Mesendoderm (in vitro differentiated cells): ENCODE data around the gene STK33.
A peak's percentile ranks its signal among the peaks of the same experiment; 100 is the strongest.

Experiments used
- DNase-seq: peaks from one replicate; pipeline ENCODE4 v3.0.0; 2013
- H2AK5ac ChIP-seq: 2 replicates; pipeline ENCODE4 v1.6.1; 2013; ENCODE audit warnings: low read length, inconsistent platforms
- H2BK120ac ChIP-seq: 2 replicates; pipeline ENCODE4 v1.6.1; 2013; ENCODE audit warnings: low read depth, mild to moderate bottlenecking, low read length, moderate library complexity, mixed read lengths
- H2BK15ac ChIP-seq: replicated peaks from 2 replicates; pipeline ENCODE4 v1.6.1; 2013; ENCODE audit warnings: low read depth, mild to moderate bottlenecking, moderate library complexity
- H2BK5ac ChIP-seq: 2 replicates; pipeline ENCODE4 v1.6.1; 2013; ENCODE audit warnings: low read length, inconsistent platforms
- H3K18ac ChIP-seq: 2 replicates; pipeline ENCODE4 v1.6.1; 2013; ENCODE audit warnings: mild to moderate bottlenecking, low read length, mixed read lengths
- H3K23ac ChIP-seq: one replicate; pipeline ENCODE4 v1.6.1; 2013; ENCODE audit warnings: low read length
- H3K27ac ChIP-seq: 2 replicates; pipeline ENCODE4 v1.5.1; 2013; ENCODE audit warnings: low read depth, mild to moderate bottlenecking, inconsistent platforms, low read length, moderate library complexity
- H3K27me3 ChIP-seq: 2 replicates; pipeline ENCODE4 v1.6.1; 2013; ENCODE audit warnings: low read length, control low read depth, mild to moderate bottlenecking, inconsistent platforms; ENCODE audit not compliant: insufficient read depth, poor library complexity
- H3K36me3 ChIP-seq: 2 replicates; pipeline ENCODE4 v1.6.1; 2013; ENCODE audit warnings: low read length, inconsistent platforms; ENCODE audit not compliant: control insufficient read depth, insufficient read depth
- H3K4ac ChIP-seq: one replicate; pipeline ENCODE4 v1.6.1; 2013; ENCODE audit warnings: low read depth, mild to moderate bottlenecking, low read length, moderate library complexity
- H3K4me1 ChIP-seq: 2 replicates; pipeline ENCODE4 v1.6.1; 2013; ENCODE audit warnings: low read depth, low read length, inconsistent platforms; ENCODE audit not compliant: control insufficient read depth
- H3K4me2 ChIP-seq: 2 replicates; pipeline ENCODE4 v1.6.1; 2013; ENCODE audit warnings: low read length
- H3K4me3 ChIP-seq: 2 replicates; pipeline ENCODE4 v1.5.1; 2013; ENCODE audit warnings: mild to moderate bottlenecking, low read length
- H3K56ac ChIP-seq: one replicate; pipeline ENCODE4 v1.6.1; 2013; ENCODE audit warnings: low read length
- H3K79me1 ChIP-seq: 2 replicates; pipeline ENCODE4 v1.6.1; 2013; ENCODE audit warnings: low read length, inconsistent platforms
- H3K79me2 ChIP-seq: 2 replicates; pipeline ENCODE4 v1.6.1; 2013; ENCODE audit warnings: mild to moderate bottlenecking, low read length; ENCODE audit not compliant: control insufficient read depth, insufficient read depth
- H3K9ac ChIP-seq: 2 replicates; pipeline ENCODE4 v1.6.1; 2013; ENCODE audit warnings: low read length, inconsistent platforms
- H4K5ac ChIP-seq: one replicate; pipeline ENCODE4 v1.6.1; 2013; ENCODE audit warnings: low read length
- H4K8ac ChIP-seq: one replicate; pipeline ENCODE4 v1.6.1; 2013; ENCODE audit warnings: low read depth, mild to moderate bottlenecking, control low read depth, low read length, moderate library complexity
- WGBS: extraction: QIAGEN DNeasy Blood & Tissue Kit; methylation state at CpG from one replicate; pipeline ENCODE4 v1.1.7; 2013; ENCODE audit warnings: low lambda C conversion rate, missing lambda C conversion rate; ENCODE audit not compliant: insufficient coverage; ENCODE audit errors: extremely low coverage; 5-methylcytosine and 5-hydroxymethylcytosine counted together

The STK33 gene

GRCh38 chr11:8403310-8403709 is 190.7 kb downstream of the STK33 start:
- H2BK5ac ChIP-seq = no peak overlapping the region
- H4K8ac ChIP-seq = no peak overlapping the region
- H2BK15ac ChIP-seq = no peak overlapping the region
- DNase-seq = peak; percentile 4
- no peaks in the 10 kb centered on the region for H3K27me3 ChIP-seq
- H3K4me3 ChIP-seq = no peak overlapping the region
- no peak overlapping the region for H3K27ac ChIP-seq
- H3K23ac ChIP-seq = no peak overlapping the region
- no peak overlapping the region for H3K9ac ChIP-seq
- H3K36me3 ChIP-seq = no peaks in the 10 kb centered on the region
- no peak overlapping the region for H4K5ac ChIP-seq
- H3K4me2 ChIP-seq = no peak overlapping the region
- H2BK120ac ChIP-seq = no peak overlapping the region
- no peaks in the 10 kb centered on the region for H3K79me2 ChIP-seq
- H3K4ac ChIP-seq = no peak overlapping the region
- no peak overlapping the region for H2AK5ac ChIP-seq
- no peak overlapping the region for H3K56ac ChIP-seq
- WGBS = no CpG with 5 or more reads among the region's 1 CpG
- no peak overlapping the region for H3K18ac ChIP-seq
- H3K4me1 ChIP-seq = no peaks in the 10 kb centered on the region
- H3K79me1 ChIP-seq = no peaks in the 10 kb centered on the region

GRCh38 chr11:8392886-8393285 is 201.1 kb downstream of the STK33 start:
- Histone ChIP-seq H3K4ac (no peak overlapping the region), H2BK15ac (no peak overlapping the region), H3K4me1 (no peaks in the 10 kb centered on the region), H3K56ac (no peak overlapping the region), H3K36me3 (no peaks in the 10 kb centered on the region), H3K79me2 (no peaks in the 10 kb centered on the region), H4K5ac (no peak overlapping the region), H3K79me1 (no peaks in the 10 kb centered on the region), H2BK5ac (no peak overlapping the region), H2AK5ac (no peak overlapping the region), H3K18ac (no peak overlapping the region), H2BK120ac (no peak overlapping the region), H3K27me3 (no peaks in the 10 kb centered on the region), H3K4me2 (no peak overlapping the region), H3K4me3 (no peak overlapping the region), H3K23ac (no peak overlapping the region), H3K9ac (no peak overlapping the region), H4K8ac (no peak overlapping the region), H3K27ac (no peak overlapping the region)
- no peak for DNase-seq
- no CpG with 5 or more reads among the region's 3 CpGs for WGBS

- no peak overlapping the region for H2BK120ac ChIP-seq
- H3K4me1 ChIP-seq = no peaks in the 10 kb centered on the region
- no peak overlapping the region for H4K8ac ChIP-seq
- H2BK15ac ChIP-seq = no peak overlapping the region
- no peak overlapping the region for H3K18ac ChIP-seq
- H3K79me2 ChIP-seq = no peaks in the 10 kb centered on the region
- no peaks in the 10 kb centered on the region for H3K27me3 ChIP-seq
- no peak overlapping the region for H3K4me2 ChIP-seq
- H3K56ac ChIP-seq = no peak overlapping the region
- H3K79me1 ChIP-seq = no peaks in the 10 kb centered on the region
- H3K4me3 ChIP-seq = no peak overlapping the region
- H2AK5ac ChIP-seq = no peak overlapping the region
- no peaks in the 10 kb centered on the region for H3K36me3 ChIP-seq
- no peak overlapping the region for H4K5ac ChIP-seq
- H3K23ac ChIP-seq = peak overlapping the region; percentile 68
- H2BK5ac ChIP-seq = no peak overlapping the region
- DNase-seq = no peak
- WGBS = no CpG with 5 or more reads among the region's 4 CpGs
- no peak overlapping the region for H3K4ac ChIP-seq
- no peak overlapping the region for H3K9ac ChIP-seq
- no peak overlapping the region for H3K27ac ChIP-seq
These were observed 201.9 kb downstream of the STK33 start for GRCh38 chr11:8392166-8392565.

- Histone ChIP-seq H3K79me1 (no peaks in the 10 kb centered on the region), H3K23ac (no peak overlapping the region), H3K4ac (no peak overlapping the region), H2AK5ac (no peak overlapping the region), H3K27me3 (no peaks in the 10 kb centered on the region), H2BK15ac (no peak overlapping the region), H2BK120ac (no peak overlapping the region), H4K8ac (no peak overlapping the region), H3K79me2 (no peaks in the 10 kb centered on the region), H2BK5ac (no peak overlapping the region), H3K18ac (no peak overlapping the region), H3K4me2 (no peak overlapping the region), H3K4me3 (no peak overlapping the region), H4K5ac (no peak overlapping the region), H3K36me3 (no peaks in the 10 kb centered on the region), H3K9ac (no peak overlapping the region), H3K4me1 (no peaks in the 10 kb centered on the region), H3K56ac (no peak overlapping the region), H3K27ac (no peak overlapping the region)
- no peak for DNase-seq
- WGBS = no CpG with 5 or more reads among the region's 9 CpGs
These were observed 203.0 kb downstream of the STK33 start for GRCh38 chr11:8390851-8391612.

- Histone ChIP-seq H3K79me2 (no peaks in the 10 kb centered on the region), H3K9ac (no peak overlapping the region), H3K4me1 (no peaks in the 10 kb centered on the region), H3K4me2 (no peak overlapping the region), H2BK15ac (no peak overlapping the region), H3K4ac (no peak overlapping the region), H3K27ac (no peak overlapping the region), H3K18ac (no peak overlapping the region), H3K27me3 (no peaks in the 10 kb centered on the region), H3K79me1 (no peaks in the 10 kb centered on the region), H3K23ac (no peak overlapping the region), H2AK5ac (no peak overlapping the region), H4K5ac (no peak overlapping the region), H3K4me3 (no peak overlapping the region), H2BK5ac (no peak overlapping the region), H4K8ac (no peak overlapping the region), H3K36me3 (no peaks in the 10 kb centered on the region), H2BK120ac (no peak overlapping the region), H3K56ac (peak overlapping the region; percentile 10)
- WGBS = no CpG with 5 or more reads among the region's 11 CpGs
- DNase-seq = no peak
These were observed 204.7 kb downstream of the STK33 start for GRCh38 chr11:8389029-8389996.
